Thyroid gland (tissue), 4 donors: ENCODE results near the gene ARSI. TPM values are rescaled to one million over a fixed set of nuclear protein-coding genes. Genes with fewer than 3 reads are reported as not detected.

Experiments used
- DNase-seq, 2 donors: peaks; one replicate each; pipeline ENCODE4 v3.0.0-alpha.2; 2019
- H3K27ac ChIP-seq, 3 donors: fragments of 200-600 bp; sonication (generic); 1 replicate in 2 of 3; 2 replicates in 1 of 3; pipeline ENCODE4 v1.5.1; 2016 to 2019; ENCODE audit warnings: mild to moderate bottlenecking in 1 of 3, moderate library complexity in 1 of 3
- H3K27me3 ChIP-seq: fragments of 200-600 bp; sonication (generic); one replicate; pipeline ENCODE4 v1.5.1; 2019
- H3K36me3 ChIP-seq, 2 donors: fragments of 200-600 bp; sonication (generic); one replicate each; pipeline ENCODE4 v1.5.1; 2016 to 2019
- H3K4me1 ChIP-seq, 2 donors: fragments of 200-600 bp; sonication (generic); one replicate each; pipeline ENCODE4 v1.5.1; 2017 to 2019
- H3K4me3 ChIP-seq, 3 donors: fragments of 200-600 bp; sonication (generic); replicated peaks in 1 of 3; 1 replicate in 2 of 3; 2 replicates in 1 of 3; pipeline ENCODE4 v1.5.1; 2016; ENCODE audit warnings: mild to moderate bottlenecking in 1 of 3
- H3K9me3 ChIP-seq: fragments of 200-600 bp; sonication (generic); one replicate; pipeline ENCODE4 v1.5.1; 2017
- CTCF ChIP-seq, 6 experiments: fragments of 200-600 bp in 3 of 6; fragments of 450-650 bp in 3 of 6; sonication (generic) in 3 of 6; IDR thresholded peaks; one replicate each; pipeline ENCODE4 v1.5.1; 2016 to 2019; ENCODE audit warnings: antibody characterized with exemption in 6 of 6, mild to moderate bottlenecking in 2 of 6, inconsistent platforms in 1 of 6, moderate library complexity in 1 of 6
- POLR2A ChIP-seq, 2 donors: fragments of 450-650 bp; IDR thresholded peaks; one replicate each; pipeline ENCODE4 v1.6.1; 2017; ENCODE audit warnings: antibody characterized with exemption in 2 of 2, mild to moderate bottlenecking in 2 of 2, moderate library complexity in 1 of 2
- WGBS, 2 donors: methylation state at CpG; one replicate each; pipeline ENCODE4 v1.1.5; 2017; 5-methylcytosine and 5-hydroxymethylcytosine counted together
- intact Hi-C: fragments of 100-400 bp; cut with DNase I; formaldehyde crosslinking; loops from one replicate; pipeline ENCODE4 v1.15.1; 2023
- total RNA-seq, 4 donors: library from RNA; depleted of rRNA; stranded (reverse); fragments of >200 nt; gene quantifications; one replicate each; pipeline ENCODE4 v1.2.3, GENCODE V29; 2016

Gene ARSI
- total RNA-seq, 4 donors from 2014 or later: 0.22 to 0.67 TPM; not detected in 2

- no peak for TF ChIP-seq POLR2A (IDR thresholded peaks at IDR 0.05)
- no peak for TF ChIP-seq CTCF (IDR thresholded peaks at IDR 0.05)
- Histone ChIP-seq H3K27ac (no peak overlapping the region), H3K27me3 (no peaks in the 10 kb centered on the region), H3K4me1 (no peaks in the 10 kb centered on the region), H3K36me3 (no peaks in the 10 kb centered on the region), H3K4me3 (no peak overlapping the region), H3K9me3 (no peaks in the 10 kb centered on the region)
- intact Hi-C loops: no loop called here
- 94 to 95% methylated on average over 12 to 17 of the region's 17 CpGs for WGBS, 2 donors
- no peak for DNase-seq
Measured at GRCh38 chr5:150295741-150296486, 6.8 kb downstream of the ARSI start.

GRCh38 chr5:150295172-150295634, 7.5 kb downstream of the ARSI start:
- Histone ChIP-seq H3K36me3 (no peaks in the 10 kb centered on the region), H3K4me1 (no peaks in the 10 kb centered on the region), H3K27ac (no peak overlapping the region), H3K4me3 (no peak overlapping the region), H3K9me3 (no peaks in the 10 kb centered on the region), H3K27me3 (no peaks in the 10 kb centered on the region)
- intact Hi-C loops: no loop called here
- DNase-seq: peak; percentile 63 to 66
- TF ChIP-seq POLR2A (IDR thresholded peaks at IDR 0.05) (no peak), CTCF (IDR thresholded peaks at IDR 0.05) (no peak)
- 33 to 45% methylated on average over 7 to 10 of the region's 10 CpGs for WGBS, 2 donors

- Histone ChIP-seq H3K4me1 (no peaks in the 10 kb centered on the region), H3K36me3 (no peaks in the 10 kb centered on the region)
- WGBS, 2 donors: 89 to 90% methylated on average over 2 to 6 of the region's 10 CpGs
Measured at GRCh38 chr5:150294551-150295071, 8.1 kb downstream of the ARSI start.

GRCh38 chr5:150293091-150293941, 9.4 kb downstream of the ARSI start:
- Histone ChIP-seq H3K4me1 (no peaks in the 10 kb centered on the region), H3K27ac (no peak overlapping the region), H3K9me3 (no peaks in the 10 kb centered on the region), H3K27me3 (no peaks in the 10 kb centered on the region), H3K36me3 (no peaks in the 10 kb centered on the region), H3K4me3 (no peak overlapping the region)
- 81 to 85% methylated on average over 7 to 12 of the region's 19 CpGs for WGBS, 2 donors
- DNase-seq: no peak
- intact Hi-C loops: no loop called here
- no peak for TF ChIP-seq CTCF (IDR thresholded peaks at IDR 0.05)
- TF ChIP-seq POLR2A (IDR thresholded peaks at IDR 0.05): no peak

More at GRCh38 chr5:150294551-150295071, 8.1 kb downstream of the ARSI start:
- TF ChIP-seq POLR2A (IDR thresholded peaks at IDR 0.05) (no peak), CTCF (IDR thresholded peaks at IDR 0.05) (no peak)
- no peaks in the 10 kb centered on the region for H3K27me3 ChIP-seq
- no peak for DNase-seq
- no peaks in the 10 kb centered on the region for H3K9me3 ChIP-seq
- no peak overlapping the region for H3K4me3 ChIP-seq
- H3K27ac ChIP-seq: no peak overlapping the region
- intact Hi-C loops: no loop called here
